PC-3 (cell line): Measurements from ENCODE around the gene TPK1. TPM values are rescaled to one million over a fixed set of nuclear protein-coding genes. Genes with fewer than 3 reads are reported as not detected.

Experiments used
- ATAC-seq: fragments of 200-7000 bp; cut with Tn5 transposase; 2 replicates; pipeline ENCODE4 v1.9.1; 2020; ENCODE audit warnings: mild to moderate bottlenecking, moderate library complexity
- BruUV-seq: library from RNA; stranded (reverse); fragments of 400-500 nt; replicated peaks from 2 replicates; lab custom pipeline; 2021; lab: Mats Ljungman, UMichigan
- CTCF ChIA-PET: fragments of 300-600 bp; sonication (Branson Sonifier 250); formaldehyde crosslinking; loops from one replicate; lab custom pipeline; 2022; ENCODE audit warnings: antibody characterized with exemption; lab: Charles Lee
- POLR2A ChIA-PET: fragments of 300-600 bp; sonication (Branson Sonifier 250); formaldehyde crosslinking; loops from one replicate; lab custom pipeline; 2022; ENCODE audit warnings: antibody characterized with exemption; ENCODE audit not compliant: unreplicated experiment; lab: Charles Lee
- DNase-seq: peaks from one replicate; pipeline ENCODE4 v3.0.0-alpha.2; 2015
- H2AFZ ChIP-seq: fragments of 300-600 bp; sonication (generic); 2 replicates; pipeline ENCODE4 v1.6.0; 2016; ENCODE audit warnings: antibody characterized with exemption, low read length
- H3F3A ChIP-seq: fragments of 300-600 bp; sonication (generic); one replicate; pipeline ENCODE4 v1.6.0; 2017; ENCODE audit warnings: antibody characterized with exemption, low read length, control low read depth, mild to moderate bottlenecking; ENCODE audit not compliant: unreplicated experiment
- H3K27ac ChIP-seq: fragments of 300-600 bp; sonication (generic); 2 replicates; pipeline ENCODE4 v1.5.1; 2016; ENCODE audit warnings: mild to moderate bottlenecking, low read length
- H3K27me3 ChIP-seq: fragments of 300-600 bp; sonication (generic); 2 replicates; pipeline ENCODE4 v1.6.1; 2016; ENCODE audit warnings: low read length, mixed read lengths
- H3K36me3 ChIP-seq: fragments of 300-600 bp; sonication (generic); 2 replicates; pipeline ENCODE4 v1.6.1; 2016; ENCODE audit warnings: low read depth, mixed run types, low read length, mixed read lengths
- H3K4me1 ChIP-seq: fragments of 300-600 bp; sonication (generic); 2 replicates; pipeline ENCODE4 v1.5.1; 2016; ENCODE audit warnings: low read length; ENCODE audit not compliant: insufficient read depth
- H3K4me2 ChIP-seq: fragments of 300-600 bp; sonication (generic); 2 replicates; pipeline ENCODE4 v1.6.0; 2016; ENCODE audit warnings: low read length
- H3K4me3 ChIP-seq: fragments of 300-600 bp; sonication (generic); 2 replicates; pipeline ENCODE4 v1.5.1; 2016; ENCODE audit warnings: mild to moderate bottlenecking, low read length, mixed read lengths
- H3K79me2 ChIP-seq: fragments of 300-600 bp; sonication (generic); 2 replicates; pipeline ENCODE4 v1.6.1; 2017; ENCODE audit warnings: low read length, mixed read lengths
- H3K9ac ChIP-seq: fragments of 300-600 bp; sonication (generic); 2 replicates; pipeline ENCODE4 v1.6.0; 2016; ENCODE audit warnings: mild to moderate bottlenecking, low read length
- H3K9me2 ChIP-seq: fragments of 300-600 bp; sonication (generic); replicated peaks from 2 replicates; pipeline ENCODE4 v1.6.1; 2016; ENCODE audit warnings: mixed run types, low read length, mixed read lengths
- H3K9me3 ChIP-seq: fragments of 300-600 bp; sonication (generic); 2 replicates; pipeline ENCODE4 v1.6.1; 2016; ENCODE audit warnings: low read length, mixed read lengths
- H4K20me1 ChIP-seq: fragments of 300-600 bp; sonication (generic); 2 replicates; pipeline ENCODE4 v1.6.1; 2016; ENCODE audit warnings: low read length, mixed read lengths
- CTCF ChIP-seq: fragments of 300-600 bp; sonication (generic); conservative IDR thresholded peaks from 2 replicates; pipeline ENCODE4 v1.5.1; 2017; ENCODE audit warnings: antibody characterized with exemption, low read depth, mild to moderate bottlenecking, low read length
- EZH2 ChIP-seq: fragments of 300-600 bp; sonication (generic); IDR thresholded peaks from one replicate; pipeline ENCODE4 v1.6.1; 2017; ENCODE audit warnings: antibody characterized with exemption, mild to moderate bottlenecking, low read length; ENCODE audit not compliant: unreplicated experiment
- EZH2phosphoT487 ChIP-seq: fragments of 300-600 bp; sonication (generic); IDR thresholded peaks from 2 replicates; pipeline ENCODE4 v1.6.1; 2018; ENCODE audit warnings: mild to moderate bottlenecking, antibody characterized with exemption, low read length, borderline replicate concordance
- intact Hi-C: fragments of 100-400 bp; cut with micrococcal nuclease; formaldehyde crosslinking; loops from 2 replicates; pipeline ENCODE4 v1.9.0; 2023
- total RNA-seq: library from RNA; depleted of rRNA; stranded (reverse); fragments of >200 nt; gene quantifications from 2 replicates; pipeline ENCODE4 v1.2.3, GENCODE V29; 2014

TPK1 gene
- total RNA-seq, 1 experiment from 2014 or later = 4.5 TPM

- ChIA-PET POLR2A (no interaction called here), CTCF (no interaction called here)
- H3K4me1 ChIP-seq = peaks cover 12% of the 10 kb centered on the region
- peak overlapping the region; percentile 56 for H3K4me2 ChIP-seq
- no peaks in the 10 kb centered on the region for H3F3A ChIP-seq
- no peaks in the 10 kb centered on the region for H3K9me3 ChIP-seq
- no peaks in the 10 kb centered on the region for H4K20me1 ChIP-seq
- no peak overlapping the region for H2AFZ ChIP-seq
- no peaks in the 10 kb centered on the region for H3K79me2 ChIP-seq
- peak; percentile 96 for ATAC-seq
- H3K4me3 ChIP-seq = no peak overlapping the region
- intact Hi-C loops = no loop called here
- no peaks in the 10 kb centered on the region for H3K9me2 ChIP-seq
- H3K36me3 ChIP-seq = no peaks in the 10 kb centered on the region
- peak; percentile 89 for DNase-seq
- no peaks in the 10 kb centered on the region for H3K27me3 ChIP-seq
- H3K27ac ChIP-seq = no peak overlapping the region
- TF ChIP-seq EZH2 (no peak), CTCF (no peak), EZH2phosphoT487 (no peak)
- BruUV-seq = no TSS peak
- no peak overlapping the region for H3K9ac ChIP-seq
Measured at GRCh38 chr7:144720149-144720548, 115.7 kb downstream of the TPK1 start.

- ChIA-PET CTCF (no interaction called here), POLR2A (no interaction called here)
- H3K9me3 ChIP-seq = no peaks in the 10 kb centered on the region
- H3K9me2 ChIP-seq = no peaks in the 10 kb centered on the region
- no peak overlapping the region for H3K4me2 ChIP-seq
- TF ChIP-seq CTCF (no peak), EZH2 (no peak), EZH2phosphoT487 (no peak)
- ATAC-seq (no peak), DNase-seq (no peak)
- H3K4me3 ChIP-seq = no peak overlapping the region
- peaks cover 12% of the 10 kb centered on the region for H3K4me1 ChIP-seq
- H2AFZ ChIP-seq = no peak overlapping the region
- intact Hi-C loops = no loop called here
- H3K79me2 ChIP-seq = no peaks in the 10 kb centered on the region
- H3K36me3 ChIP-seq = no peaks in the 10 kb centered on the region
- no peaks in the 10 kb centered on the region for H4K20me1 ChIP-seq
- H3K9ac ChIP-seq = no peak overlapping the region
- H3K27ac ChIP-seq = no peak overlapping the region
- BruUV-seq = no TSS peak
- no peaks in the 10 kb centered on the region for H3F3A ChIP-seq
- H3K27me3 ChIP-seq = no peaks in the 10 kb centered on the region
Measured at GRCh38 chr7:144717720-144718119, 118.1 kb downstream of the TPK1 start.

- Histone ChIP-seq H3K4me1 (no peaks in the 10 kb centered on the region), H3K4me2 (no peak overlapping the region), H4K20me1 (no peaks in the 10 kb centered on the region), H3K9ac (no peak overlapping the region), H3K9me2 (no peaks in the 10 kb centered on the region), H3K36me3 (no peaks in the 10 kb centered on the region), H3K4me3 (no peak overlapping the region), H3K27ac (no peak overlapping the region), H3F3A (no peaks in the 10 kb centered on the region), H3K79me2 (no peaks in the 10 kb centered on the region), H3K9me3 (no peaks in the 10 kb centered on the region), H2AFZ (no peak overlapping the region), H3K27me3 (no peaks in the 10 kb centered on the region)
- POLR2A ChIA-PET = no interaction called here
- intact Hi-C loops = no loop called here
- no peak for TF ChIP-seq CTCF
- TF ChIP-seq EZH2phosphoT487 = no peak
- TF ChIP-seq EZH2 = no peak
- DNase-seq (no peak), ATAC-seq (no peak)
- CTCF ChIA-PET = no interaction called here
- no TSS peak for BruUV-seq
Measured at GRCh38 chr7:144713850-144714249, 122.0 kb downstream of the TPK1 start.
